Fibroblast of upper back skin (primary cell): ENCODE measurements around the gene FHIT.
"Not testable (repeated sequence)": the region's sequence is repeated elsewhere in the genome, so short reads cannot be mapped to it uniquely, and the experiment has no call there.

ENCODE experiments used
- DNase-seq: peaks from one replicate; pipeline ENCODE4 v3.0.0-alpha.2; 2013

Gene FHIT

DNA sequence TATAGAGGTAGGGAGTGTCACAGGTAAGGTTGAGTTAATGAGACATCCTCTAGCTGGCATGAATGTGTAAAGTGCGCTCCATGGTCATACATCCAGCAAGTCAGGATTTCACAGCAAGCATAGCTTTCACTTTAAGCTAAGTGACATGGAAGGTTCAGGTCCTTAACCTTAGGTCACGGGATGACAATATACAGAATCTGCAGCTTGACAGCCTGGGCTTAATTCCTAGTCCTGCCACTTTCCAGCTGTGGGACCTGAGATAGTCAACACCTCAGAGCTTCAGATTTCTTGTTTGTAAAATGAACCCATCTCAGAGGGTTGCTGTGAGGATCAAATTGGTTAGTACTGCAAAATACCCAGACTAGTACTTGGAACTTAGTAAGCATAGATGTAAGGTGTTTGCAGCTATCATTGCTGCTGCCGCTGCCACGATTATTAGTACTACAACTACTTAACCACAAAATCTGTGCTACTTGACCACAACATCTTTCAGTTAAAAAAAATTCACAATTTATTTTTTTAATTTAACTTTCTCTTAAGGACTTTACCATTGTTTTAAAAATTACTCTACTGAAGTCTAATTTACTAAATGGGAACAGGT is 1311.3 kb downstream of the FHIT start:
- no peak for DNase-seq

DNA sequence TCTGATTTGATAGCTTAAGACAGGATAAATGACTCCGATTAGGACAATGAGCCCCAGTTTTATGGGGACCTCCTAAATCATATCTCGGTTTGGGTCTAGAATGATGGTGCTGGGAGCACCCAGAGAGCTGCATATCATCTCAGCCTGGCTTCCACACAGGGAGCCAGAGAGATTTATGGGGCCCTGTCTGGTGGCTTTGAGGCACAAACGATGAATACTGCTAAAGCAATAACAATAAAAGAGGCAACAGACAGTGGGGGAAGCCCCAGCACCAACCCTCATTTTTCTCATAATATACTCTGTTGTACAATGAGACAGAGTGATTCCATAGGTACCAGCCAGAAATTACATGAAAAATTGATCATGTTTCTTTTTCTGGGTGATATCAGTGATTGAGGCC is 1312.4 kb downstream of the FHIT start:
- DNase-seq: no peak

DNA sequence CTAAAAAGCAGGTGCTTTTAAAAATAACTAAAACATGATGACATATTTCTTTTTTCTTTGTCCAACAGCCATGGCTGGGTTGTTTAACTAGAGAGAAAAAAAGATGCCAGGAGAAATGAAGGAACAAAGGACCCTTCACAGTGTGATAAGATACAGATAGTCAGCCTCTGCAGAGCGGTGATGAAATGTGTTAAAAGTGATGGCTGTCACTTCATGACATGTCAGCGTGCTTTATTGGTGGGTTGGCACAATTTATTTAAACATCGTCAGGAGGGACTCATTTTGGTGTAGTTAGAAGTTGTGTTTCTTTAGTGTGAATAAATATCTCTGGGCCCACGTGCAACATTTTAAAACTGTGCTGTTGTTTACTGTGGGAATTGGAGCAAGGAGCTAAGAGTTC is 1314.1 kb downstream of the FHIT start:
- DNase-seq: no peak

DNA sequence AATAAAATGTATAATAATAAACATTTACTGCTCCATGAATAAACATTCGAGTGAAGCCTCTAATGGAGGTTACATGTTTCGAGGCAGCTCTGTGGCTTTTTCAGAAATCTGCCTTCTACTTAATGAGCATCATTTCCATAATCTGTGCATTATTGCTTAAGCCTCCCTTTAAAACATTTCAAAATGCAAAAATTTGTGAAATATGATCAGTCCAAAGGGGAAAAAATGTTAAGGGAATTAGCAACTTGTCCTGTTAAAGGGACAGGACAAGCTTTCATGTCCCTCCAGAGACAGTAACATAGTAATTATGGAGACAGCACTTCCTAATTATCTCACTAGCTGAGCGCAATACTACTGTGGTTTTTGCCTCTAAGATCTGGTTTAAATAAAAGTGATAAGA is 1314.8 kb downstream of the FHIT start:
- DNase-seq: no peak

DNA sequence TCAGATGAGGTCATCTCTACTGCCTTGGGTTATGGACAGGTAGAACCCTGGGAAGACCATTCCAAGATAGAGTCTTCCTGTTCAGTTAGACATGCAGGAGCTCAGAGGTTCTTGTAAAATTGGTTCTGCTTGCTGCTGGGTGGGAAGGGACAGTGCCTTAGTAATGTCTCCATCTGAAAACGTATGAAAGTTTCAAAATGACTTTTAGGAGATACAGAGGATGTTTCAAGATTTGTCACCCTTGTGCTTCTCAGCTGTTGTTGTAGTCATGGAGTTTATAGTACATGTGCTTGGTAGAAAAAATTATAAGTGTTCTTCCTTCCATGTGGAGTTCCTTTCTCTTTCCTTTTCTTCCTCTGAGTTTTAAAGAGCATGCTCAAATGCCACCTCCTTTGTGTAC is 1316.2 kb downstream of the FHIT start:
- no peak for DNase-seq

DNA sequence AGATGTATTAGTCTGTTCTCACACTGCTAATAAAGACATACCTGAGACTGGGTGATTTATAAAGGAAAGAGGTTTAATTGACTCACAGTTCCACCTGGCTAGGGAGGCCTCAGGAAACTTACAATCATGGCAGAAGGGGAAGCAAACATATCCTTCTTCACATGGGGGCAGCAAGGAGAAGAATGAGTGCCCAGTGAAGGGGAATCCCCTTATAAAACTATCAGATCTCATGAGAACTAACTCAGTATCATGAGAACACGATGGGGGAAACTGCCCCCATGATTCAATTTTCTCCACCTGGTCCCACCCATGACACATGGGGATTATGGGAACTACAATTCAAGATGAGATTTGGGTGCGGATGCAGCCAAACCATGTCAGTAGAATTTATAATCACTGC is 1316.7 kb downstream of the FHIT start:
- not testable (repeated sequence) for DNase-seq

- DNase-seq: no peak
Measured at GRCh38 chr3:59930170-59930569, 1321.1 kb downstream of the FHIT start.

DNA sequence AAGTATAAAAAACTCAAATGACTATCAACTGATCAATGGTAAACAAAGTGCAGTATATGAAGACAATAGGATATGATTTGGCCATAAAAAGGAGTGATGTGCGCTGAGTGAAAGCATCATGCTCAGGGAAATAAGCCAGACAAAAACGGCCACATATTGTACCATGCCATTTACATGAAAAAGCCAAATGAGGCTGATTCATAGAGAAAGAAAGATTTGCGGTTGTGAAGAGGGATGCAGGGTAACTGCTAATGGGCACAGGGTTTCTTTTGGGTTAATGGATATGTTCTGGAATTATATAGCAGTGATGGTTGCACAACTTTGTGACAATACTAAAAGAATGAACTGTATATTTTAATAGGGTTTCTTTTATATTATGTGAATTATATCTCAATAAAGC is 1324.2 kb downstream of the FHIT start:
- no peak for DNase-seq

DNA sequence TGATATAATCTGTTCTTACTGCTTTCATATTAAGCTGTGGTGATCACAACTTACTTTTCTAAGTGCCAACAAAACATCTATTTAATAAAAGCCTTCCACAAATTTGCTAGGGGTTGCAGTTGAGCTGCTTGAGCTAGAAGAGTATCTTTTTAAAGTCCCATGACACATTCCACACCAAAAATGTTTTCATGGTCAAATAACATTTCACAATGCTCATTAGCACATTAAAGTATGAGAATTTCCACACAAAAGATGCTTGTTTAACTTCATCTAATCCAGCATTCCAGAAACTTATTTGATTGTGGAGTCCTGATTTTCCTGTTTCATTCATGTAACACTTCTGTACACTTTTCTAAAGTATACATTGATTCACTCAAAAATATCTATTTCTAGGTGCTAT is 1325.3 kb downstream of the FHIT start:
- DNase-seq: no peak

- DNase-seq: no peak
Measured at GRCh38 chr3:59922192-59922591, 1329.1 kb downstream of the FHIT start.

- no peak for DNase-seq
Measured at GRCh38 chr3:59920822-59921221, 1330.4 kb downstream of the FHIT start.

DNA sequence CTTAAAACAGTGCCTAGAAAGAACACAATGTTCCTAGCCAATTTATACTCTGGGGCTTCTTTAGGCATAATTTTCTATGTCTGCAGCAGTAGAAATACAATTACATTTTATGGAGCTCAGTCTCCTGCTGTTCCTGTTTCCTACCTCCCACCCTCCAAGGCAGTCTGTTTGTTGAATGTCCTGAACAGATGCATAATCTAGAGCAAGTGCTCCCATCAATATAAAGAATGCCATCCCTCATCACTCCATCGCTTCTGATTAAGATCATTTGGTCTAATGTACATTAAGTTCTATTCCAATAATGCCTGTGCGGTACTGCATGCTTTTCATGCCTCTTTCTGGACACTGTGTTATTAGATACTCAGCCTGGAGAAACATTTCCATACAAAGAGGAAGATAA is 1331.7 kb downstream of the FHIT start:
- no peak for DNase-seq

- no peak for DNase-seq
Measured at GRCh38 chr3:59914251-59914650, 1337.0 kb downstream of the FHIT start.

GRCh38 chr3:59913645-59914044 is 1337.6 kb downstream of the FHIT start:
- DNase-seq: no peak

GRCh38 chr3:59908701-59909100 is 1342.6 kb downstream of the FHIT start:
- DNase-seq: no peak

DNA sequence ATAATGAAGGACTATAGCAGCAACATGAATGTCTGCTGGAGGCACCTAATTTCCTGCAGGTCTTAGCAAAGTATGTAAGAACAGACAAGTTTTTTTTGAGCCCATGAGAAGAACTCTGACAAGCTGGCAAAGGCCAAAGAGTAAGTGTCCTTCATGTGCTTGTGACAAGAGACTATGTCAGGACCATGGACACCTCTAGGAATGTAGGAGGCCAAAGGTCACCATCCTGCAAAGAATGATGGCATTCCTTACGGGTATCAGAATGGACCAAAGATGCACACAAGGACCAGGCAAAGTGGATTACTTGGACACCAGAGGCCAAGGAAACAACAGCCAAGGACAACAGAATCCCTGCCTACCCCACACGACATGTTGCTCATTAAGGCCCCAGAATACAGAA is 1343.0 kb downstream of the FHIT start:
- no peak for DNase-seq

DNA sequence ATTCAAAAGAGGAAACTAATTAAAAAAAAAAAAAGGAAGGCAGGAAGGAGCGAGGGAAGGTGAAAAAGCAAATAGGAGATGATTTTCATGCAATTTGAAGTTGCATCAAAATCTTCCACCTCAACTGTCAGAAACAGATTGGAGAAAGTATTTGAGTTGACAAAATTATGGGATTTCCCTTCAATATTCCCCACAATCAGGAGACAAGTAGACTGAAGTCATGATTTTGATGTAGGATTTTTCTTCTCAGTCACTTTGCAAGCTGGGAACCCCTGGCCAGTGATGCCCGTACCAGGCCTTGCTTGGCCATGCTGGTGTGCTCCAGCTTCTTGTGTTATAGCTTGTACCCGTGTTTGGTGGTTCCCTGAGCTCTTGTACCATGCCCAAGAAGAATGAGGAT is 1347.0 kb downstream of the FHIT start:
- DNase-seq: no peak

GRCh38 chr3:59899061-59899460 is 1352.2 kb downstream of the FHIT start:
- no peak for DNase-seq

- DNase-seq: no peak
Measured at GRCh38 chr3:59895972-59896371, 1355.3 kb downstream of the FHIT start.

DNA sequence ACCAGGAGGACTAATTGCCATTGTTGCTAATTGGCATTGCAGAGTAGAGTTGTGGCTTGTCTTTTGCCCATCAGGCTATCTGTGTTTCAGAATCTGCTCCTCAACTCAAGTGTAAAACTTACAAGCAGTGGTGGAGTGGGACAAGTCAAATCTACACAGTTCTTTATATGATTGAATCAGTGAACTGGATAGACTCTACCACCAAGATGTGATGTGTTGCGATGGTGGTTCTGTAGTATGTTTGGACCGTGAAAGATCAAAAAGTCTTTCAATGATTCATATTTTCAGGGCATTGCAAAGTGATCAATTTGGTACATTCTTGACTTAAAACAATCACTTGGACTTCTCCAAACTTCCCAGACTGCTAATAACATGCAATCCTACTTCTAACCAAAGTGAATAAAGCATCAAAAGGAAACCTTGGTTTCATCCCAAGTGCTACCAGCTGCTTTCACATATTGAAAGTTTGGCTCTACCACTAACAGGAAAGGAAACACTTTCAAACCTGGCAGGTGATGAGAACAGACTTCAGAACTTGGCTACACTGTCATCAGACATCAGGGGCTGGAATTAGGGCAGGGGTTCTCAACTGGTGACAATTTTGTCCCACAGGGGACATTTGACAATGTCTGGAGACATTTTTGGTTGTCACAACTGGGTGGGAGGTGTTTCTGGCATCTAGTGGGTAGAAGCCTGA is 1356.7 kb downstream of the FHIT start:
- no peak for DNase-seq

DNA sequence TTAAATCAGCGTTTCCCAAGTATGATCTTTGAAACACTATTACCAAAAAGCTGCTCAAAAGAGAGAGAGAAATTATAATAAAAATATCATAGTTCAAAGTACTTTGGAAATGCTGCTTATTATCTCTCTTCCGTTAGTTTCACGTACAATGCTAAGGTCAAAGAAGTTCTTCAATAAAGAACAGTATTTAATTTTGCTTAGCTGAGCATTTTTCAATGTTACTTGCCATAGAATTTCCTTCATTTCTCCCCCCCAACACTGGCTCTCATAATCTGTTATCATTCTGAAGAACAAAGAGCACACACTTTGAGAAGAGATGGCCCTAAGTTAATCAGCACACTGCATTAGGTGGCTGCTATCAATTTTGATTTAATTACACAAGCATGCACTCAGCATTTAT is 1360.6 kb downstream of the FHIT start:
- no peak for DNase-seq

DNA sequence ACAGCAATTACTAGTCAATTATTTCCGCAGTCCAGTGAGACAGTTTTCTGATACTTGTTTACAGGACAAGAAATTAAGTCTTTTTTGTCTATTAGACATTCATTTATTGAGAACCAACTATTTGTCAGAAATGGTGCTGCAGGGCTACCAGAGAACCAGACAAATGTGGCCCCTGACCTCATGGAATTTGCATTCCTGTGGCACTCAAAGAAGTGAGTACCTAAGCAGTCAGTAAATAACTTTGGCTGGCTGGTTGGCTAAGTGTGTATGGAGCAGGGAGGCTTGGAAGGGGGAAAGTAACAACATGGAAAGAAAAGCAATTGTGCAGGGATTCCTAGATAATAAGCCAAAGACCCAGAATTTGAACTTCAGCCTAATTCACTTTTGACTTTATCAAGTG is 1364.5 kb downstream of the FHIT start:
- no peak for DNase-seq

DNA sequence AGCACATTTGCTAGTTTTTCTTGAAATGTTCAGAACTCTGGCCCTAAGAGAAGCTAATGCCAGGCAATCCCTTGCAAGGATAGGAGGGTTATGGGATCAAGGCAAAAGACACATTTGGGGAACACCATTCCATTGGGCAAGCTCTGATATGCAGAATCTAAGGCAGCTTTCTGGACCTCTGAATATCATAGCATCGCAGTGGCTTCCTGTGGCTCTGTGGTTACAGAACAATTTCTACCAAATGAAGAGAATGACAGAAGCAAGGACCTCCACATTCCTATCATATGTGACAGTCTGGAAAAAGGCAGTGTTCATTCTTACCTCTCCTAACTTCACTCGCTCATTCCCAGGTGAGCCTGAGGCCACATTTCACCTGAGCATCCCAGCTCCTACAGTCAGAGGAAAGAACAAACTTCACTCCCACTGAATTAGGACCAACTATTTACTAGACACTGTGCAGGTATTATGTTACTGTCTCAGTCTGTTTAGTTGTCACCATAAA is 1365.3 kb downstream of the FHIT start:
- DNase-seq: no peak

GRCh38 chr3:59885101-59885500 is 1366.2 kb downstream of the FHIT start:
- no peak for DNase-seq

DNA sequence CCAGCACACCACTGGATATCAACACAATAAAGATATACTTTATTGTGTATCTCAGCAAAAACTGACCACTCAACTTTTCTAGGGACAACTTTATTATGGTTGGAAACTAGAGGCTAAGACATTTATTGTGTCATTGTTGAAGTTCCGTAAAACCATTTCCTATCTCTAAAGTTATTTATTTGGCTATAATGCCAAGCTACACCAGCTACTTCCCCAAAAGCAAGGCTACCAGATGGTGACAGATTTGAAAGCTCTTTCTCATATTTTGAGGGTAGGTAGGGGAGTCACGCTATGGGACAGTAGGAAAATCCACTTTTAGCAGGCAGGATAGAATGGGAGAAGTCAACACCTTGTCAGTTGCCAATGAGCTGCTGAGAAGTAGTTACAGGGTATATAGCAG is 1366.8 kb downstream of the FHIT start:
- DNase-seq: no peak
